Measurements from ENCODE around the gene CREB3.

The CREB3 gene

GRCh38 chr9:35727676-35728040 is 4.8 kb upstream of the CREB3 start:
- FAIRE-seq, result no peak

- no peak for FAIRE-seq
Measured at GRCh38 chr9:35728041-35728971, 4.2 kb upstream of the CREB3 start.

- FAIRE-seq, result no peak
Measured at GRCh38 chr9:35729101-35729500, 3.4 kb upstream of the CREB3 start.

- FAIRE-seq, result no peak
Measured at GRCh38 chr9:35729700-35730485, 2.6 kb upstream of the CREB3 start.

DNA sequence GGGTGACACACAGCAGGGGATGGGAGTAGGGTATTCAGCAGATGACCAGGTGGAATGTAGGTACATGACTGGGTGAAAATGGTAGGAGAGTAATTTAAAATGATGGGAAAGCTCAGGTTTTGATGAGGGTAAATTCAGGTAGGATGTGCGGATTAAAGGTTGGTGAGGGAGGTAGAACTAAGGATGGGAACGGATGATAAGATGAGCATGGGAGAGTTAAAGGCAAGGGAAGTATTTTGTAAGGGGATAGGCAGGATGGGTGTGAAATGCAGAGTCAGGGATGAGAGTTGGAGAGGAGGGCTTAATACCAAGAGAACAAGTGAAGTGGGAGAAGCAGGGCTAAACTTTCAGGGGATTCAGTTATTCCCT is 2.0 kb upstream of the CREB3 start:
- FAIRE-seq, result no peak

- FAIRE-seq, result no peak
Measured at GRCh38 chr9:35731415-35732184, 866 bp upstream of the CREB3 start.

- FAIRE-seq, result no peak
Measured at GRCh38 chr9:35732800-35733541, 505 bp downstream of the CREB3 start.

GRCh38 chr9:35734096-35734495 is 1.6 kb downstream of the CREB3 start:
- no peak for FAIRE-seq

GRCh38 chr9:35736201-35736633 is 3.8 kb downstream of the CREB3 start:
- FAIRE-seq, result no peak

GRCh38 chr9:35737143-35737542 is 4.7 kb downstream of the CREB3 start:
- no peak for FAIRE-seq

DNA sequence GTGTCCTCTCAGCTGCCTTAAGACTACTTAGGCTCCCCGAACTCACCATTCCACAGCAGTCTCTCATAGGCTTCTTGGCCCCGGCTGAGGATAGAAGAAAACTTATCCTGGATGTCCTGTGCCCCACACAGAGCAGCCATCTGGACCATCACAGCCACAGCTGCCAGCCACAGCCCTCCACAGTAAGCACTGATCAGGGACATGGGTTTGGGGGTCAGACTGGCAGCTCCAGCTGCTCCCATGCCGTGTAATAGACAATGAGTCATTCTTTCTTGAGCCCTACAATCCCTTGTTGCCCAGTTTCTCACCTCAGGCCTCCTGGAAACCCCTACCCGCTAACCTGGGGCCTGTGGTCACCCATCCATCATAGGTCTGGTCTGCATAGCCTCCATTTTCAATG is 5.7 kb downstream of the CREB3 start:
- no peak for FAIRE-seq

DNA sequence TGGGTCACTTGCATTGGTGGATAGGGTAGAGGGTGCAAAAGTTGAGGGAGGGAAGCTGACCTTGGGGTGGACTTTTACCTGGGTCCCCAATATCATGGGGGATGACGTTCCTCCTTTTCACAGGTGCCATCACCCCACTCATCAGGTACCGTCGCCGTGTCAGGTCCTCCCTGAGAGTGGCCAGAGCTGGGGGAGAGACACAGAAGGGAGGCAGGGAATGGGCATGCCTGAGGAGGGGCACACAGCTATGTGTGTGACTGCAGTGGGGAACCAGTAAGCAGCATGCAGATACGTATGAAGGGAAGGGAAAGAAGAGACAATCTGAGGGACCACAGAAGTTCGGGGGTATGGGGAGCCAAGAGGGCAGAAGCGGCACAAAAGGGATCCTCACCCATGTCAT is 6.5 kb downstream of the CREB3 start:
- no peak for FAIRE-seq

DNA sequence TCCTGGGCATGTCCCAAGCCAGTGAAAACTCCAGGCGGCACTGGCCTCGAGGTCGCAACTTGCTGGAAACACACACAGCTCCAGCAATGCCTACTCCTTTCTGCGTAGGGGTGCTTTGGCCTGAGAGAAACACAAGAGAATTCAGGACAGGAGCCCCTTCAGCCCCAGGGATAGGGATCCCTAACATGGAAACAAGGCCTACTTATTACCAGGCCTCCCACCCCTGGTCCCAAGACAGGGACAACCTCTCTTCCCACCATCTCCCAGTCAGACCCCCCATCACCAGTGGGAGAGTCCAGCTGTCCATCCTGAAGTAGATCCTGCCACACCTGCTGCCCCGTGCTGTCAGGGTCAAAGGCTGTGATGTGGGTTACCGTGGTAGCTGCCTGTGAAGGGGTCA is 7.8 kb downstream of the CREB3 start:
- no peak for FAIRE-seq

DNA sequence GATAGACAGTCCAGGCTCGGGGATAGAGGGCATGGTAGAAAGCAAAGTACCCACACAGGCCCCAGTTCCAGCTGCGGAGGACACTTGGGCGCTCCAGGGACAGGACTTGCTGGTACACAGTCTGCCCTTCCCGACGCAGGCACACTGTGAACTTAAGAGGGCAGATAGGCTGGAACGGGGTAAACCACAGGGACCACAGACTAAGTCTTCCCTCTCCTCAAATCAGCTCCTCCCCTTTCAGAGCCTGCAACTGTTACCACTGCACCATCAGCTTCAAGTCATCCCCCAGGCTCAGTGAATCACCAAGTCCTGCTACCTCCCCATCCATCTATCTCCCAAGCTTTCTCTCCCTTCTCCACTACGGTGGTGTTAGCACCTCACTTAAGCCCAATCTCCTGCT is 9.3 kb downstream of the CREB3 start:
- no peak for FAIRE-seq

DNA sequence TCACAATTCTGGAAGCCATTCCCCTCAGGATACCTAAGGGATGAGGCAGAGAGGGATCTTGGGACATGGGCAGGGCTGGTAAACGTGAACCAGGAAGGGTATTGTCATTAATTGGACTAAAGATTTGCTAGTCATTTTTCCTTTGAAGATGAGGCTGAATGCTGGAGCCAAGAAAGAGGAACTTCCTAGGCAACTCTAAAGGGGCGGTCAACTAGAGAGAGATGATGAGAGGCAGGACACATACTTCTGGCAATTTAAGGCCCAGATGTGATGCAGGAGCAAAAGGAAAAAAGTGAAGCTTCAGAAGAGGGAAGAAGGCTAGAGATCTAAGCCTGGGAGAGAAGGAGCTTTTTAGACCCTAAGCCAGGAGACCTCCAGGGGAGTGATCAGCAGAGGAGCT is 11.0 kb downstream of the CREB3 start:
- no peak for FAIRE-seq

DNA sequence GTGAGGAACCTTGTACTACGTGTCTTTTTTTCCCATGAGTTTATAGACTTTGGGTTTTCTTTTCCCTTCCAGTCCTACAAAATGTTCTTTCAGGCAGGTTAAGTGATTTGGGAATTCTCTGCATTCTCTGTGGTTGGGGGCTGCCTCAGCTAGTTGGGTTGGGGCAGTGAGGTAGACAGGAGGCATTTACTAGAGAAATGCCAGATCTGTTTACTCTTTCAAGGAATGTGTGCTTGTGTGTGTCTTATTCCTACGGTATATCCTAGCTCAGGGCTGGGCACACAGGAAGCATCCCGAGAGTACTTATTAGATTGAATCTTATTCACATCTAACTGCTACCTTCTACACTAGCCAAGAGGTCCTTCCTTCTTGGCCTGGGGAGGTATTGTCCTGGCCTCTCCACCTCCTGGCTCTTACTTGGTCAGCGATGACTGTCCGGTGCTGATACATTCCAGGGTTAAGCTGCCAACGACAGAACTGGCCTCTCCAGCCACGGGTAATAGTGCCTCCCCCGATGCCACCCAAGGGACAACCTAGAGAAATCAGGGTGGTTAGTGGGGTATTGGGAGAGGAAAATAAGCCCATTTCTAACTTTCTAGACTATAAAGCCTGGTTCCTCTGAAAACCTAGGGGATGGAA is 11.5 kb downstream of the CREB3 start:
- FAIRE-seq, result no peak

GRCh38 chr9:35745569-35745968 is 13.1 kb downstream of the CREB3 start:
- no peak for FAIRE-seq

DNA sequence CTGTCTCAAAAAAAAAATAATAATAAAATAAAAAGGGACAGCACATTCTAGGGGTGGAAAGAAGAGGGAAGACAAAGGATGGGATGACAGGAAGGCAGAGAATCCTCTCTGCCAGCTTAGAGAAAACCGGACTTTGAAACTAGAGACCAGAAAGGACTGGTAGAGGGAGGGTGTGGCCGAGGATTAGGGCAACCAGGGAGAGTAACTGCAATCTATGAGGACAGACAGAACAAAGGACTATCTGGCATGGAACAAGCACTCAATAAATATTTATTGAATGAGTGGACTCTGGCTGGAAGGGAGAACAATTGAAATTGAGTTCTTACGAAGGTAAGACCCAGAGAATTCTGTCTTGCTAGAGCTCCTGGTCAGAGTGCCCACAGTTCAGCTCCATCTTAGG is 14.1 kb downstream of the CREB3 start:
- no peak for FAIRE-seq

- no peak for FAIRE-seq
Measured at GRCh38 chr9:35748242-35748857, 15.9 kb downstream of the CREB3 start.

- no peak for FAIRE-seq
Measured at GRCh38 chr9:35748858-35749514, 16.5 kb downstream of the CREB3 start, which contains the start of the genes GBA2 and RGP1. Gene GBA2 (minus strand): TSS chr9:35749228. CDS start chr9:35748704, 524 bp downstream. Gene RGP1 (plus strand): TSS chr9:35749287. CDS start chr9:35749756, 469 bp downstream.

Measured in islet of Langerhans (tissue), 1 donor.